ENCODE measurements around the gene UBE2M. TPM values are rescaled to one million over a fixed set of nuclear protein-coding genes. Genes with fewer than 3 reads are reported as not detected.

Gene UBE2M
- total and polyA plus RNA-seq, 5 experiments from 2014 or later: 10.4 to 51.2 (median 20.5) TPM

DNA sequence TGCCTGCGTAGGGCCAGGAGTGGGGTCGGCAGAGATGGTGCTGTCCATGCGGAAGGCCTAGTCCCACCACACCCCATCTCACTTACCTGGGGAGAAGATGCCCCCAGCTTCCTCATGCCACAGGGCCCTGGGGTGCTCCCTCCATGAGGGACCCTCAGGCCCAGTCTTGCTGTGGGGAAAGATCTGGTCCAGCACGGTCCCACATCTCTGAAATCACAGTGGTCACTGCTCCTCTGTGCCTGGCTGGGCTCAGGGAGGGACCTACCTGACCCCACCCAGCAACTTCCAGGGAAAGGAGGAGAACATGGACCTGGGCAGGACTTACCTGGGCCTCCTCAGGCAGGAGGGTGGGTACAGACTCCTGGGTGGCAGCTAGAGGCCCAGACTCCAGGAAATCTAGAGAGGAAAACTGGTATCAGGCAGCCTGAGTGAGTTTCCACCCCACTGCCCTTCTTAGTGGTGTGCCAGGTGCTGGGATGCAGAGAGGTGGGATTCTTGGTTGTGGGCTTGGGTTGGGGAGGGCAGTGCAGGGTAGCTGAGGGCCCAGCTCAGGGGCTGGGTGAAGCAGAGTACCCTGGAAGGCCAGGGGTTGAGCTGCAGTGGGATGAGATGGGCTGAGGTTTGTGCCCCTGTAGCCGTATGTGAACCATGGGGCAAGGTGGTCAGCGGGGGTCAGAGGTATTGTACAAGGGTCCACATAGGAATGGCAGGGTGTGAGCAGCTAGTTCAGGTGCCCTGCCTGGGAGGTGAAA lies 11.0 kb upstream of the UBE2M start:
- H3K36me3 Mint-ChIP-seq: peaks cover 0 to 6% (median 0%) of the 10 kb centered on the region in 3 donors
- peaks cover 21 to 33% (median 29%) of the 10 kb centered on the region in 4 donors for H3K4me1 Mint-ChIP-seq
- H3K27ac Mint-ChIP-seq: peak overlapping the region in 5 of 10 donors; percentile 25 to 74 (median 40)
- no peak overlapping the region for H3K4me3 Mint-ChIP-seq
- H3K27me3 Mint-ChIP-seq: peaks cover 0 to 5% (median 0%) of the 10 kb centered on the region in 5 donors
- H3K9me3 Mint-ChIP-seq: no peaks in the 10 kb centered on the region
- peak in 1 of 10 donors; percentile 38 for DNase-seq
- POLR2A ChIA-PET: interaction anchor here (0.7 to 4.7 kb wide), 2 partner anchors 8 to 290 kb away, joined by 3 to 68 read pairs; no protein-coding TSS in a partner anchor
- ATAC-seq: no peak

DNA sequence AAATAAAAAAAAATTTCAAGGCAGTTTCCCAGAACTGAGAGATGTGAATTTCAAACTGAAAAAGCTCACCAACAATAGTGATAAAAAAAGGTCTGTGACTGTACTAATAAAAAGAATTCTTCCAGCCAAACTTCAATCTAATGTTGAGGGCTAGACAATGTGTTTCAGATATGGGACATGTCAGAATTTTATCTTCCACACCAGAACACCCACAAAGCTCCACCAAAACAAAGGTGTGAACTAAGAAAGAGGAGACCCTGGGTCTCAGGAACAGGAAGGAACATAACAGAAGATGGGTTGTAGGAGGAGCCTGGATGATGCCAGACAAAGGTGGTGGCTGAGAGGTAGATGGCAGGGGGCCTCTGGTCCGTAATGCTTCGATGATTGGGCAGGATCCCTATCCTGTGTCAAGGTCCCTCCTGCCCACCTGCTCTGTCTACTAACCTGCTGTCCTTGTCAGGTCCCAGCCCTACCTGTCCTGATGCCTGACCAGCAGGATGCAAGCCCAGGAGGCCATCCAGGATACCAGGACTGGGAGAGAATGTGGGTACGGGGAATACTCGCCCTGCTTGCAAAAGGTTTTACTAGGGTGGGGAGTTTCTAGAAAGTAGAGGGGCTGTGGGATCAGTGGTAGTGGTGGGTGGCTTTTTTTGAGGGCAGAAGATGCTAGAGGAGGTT lies 10.2 kb upstream of the UBE2M start:
- Mint-ChIP-seq H3K9me3 (no peaks in the 10 kb centered on the region), H3K4me1 (peaks cover 21 to 33% (median 29%) of the 10 kb centered on the region in 4 donors), H3K27me3 (peaks cover 0 to 5% (median 0%) of the 10 kb centered on the region in 5 donors), H3K4me3 (no peak overlapping the region), H3K36me3 (peaks cover 0 to 6% (median 0%) of the 10 kb centered on the region in 3 donors), H3K27ac (peak overlapping the region in 5 of 10 donors; percentile 25 to 75 (median 39))
- DNase-seq: peak in 1 of 10 donors; percentile 13
- POLR2A ChIA-PET: interaction anchor here (1.7 to 4.7 kb wide), 2 partner anchors 7 to 14 kb away, joined by 7 to 68 read pairs; partner anchors contain the start of gene CHMP2A
- no peak for ATAC-seq

DNA sequence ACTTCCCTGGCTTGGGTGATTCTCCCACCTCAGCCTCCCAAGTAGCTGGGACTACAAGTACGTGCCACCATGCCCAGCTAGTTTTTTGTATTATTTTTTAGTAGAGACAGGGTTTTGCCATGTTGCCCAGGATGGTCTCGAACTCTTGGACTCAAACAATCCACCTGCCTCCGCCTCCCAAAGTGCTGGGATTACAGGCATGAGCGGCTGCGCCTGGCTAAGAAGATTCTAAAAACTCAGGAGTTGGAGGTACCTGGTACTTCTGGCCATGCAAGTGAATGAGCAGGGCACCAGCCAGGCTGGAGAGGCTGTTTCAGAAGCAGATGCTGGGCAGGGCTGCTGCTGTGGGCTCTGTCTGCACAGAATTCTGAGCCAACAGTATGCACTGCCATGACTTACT lies 8.6 kb upstream of the UBE2M start:
- Mint-ChIP-seq H3K27ac (no peak overlapping the region), H3K4me1 (peaks cover 17 to 31% (median 31%) of the 10 kb centered on the region in 4 donors), H3K4me3 (no peak overlapping the region), H3K9me3 (no peaks in the 10 kb centered on the region), H3K27me3 (no peaks in the 10 kb centered on the region), H3K36me3 (peaks cover 0 to 6% (median 0%) of the 10 kb centered on the region in 3 donors)
- ATAC-seq (no peak), DNase-seq (peak in 1 of 10 donors; percentile 37)
- POLR2A ChIA-PET: interaction anchor here (1.0 to 1.1 kb wide), 2 partner anchors 9 to 47 kb away, joined by 3 read pairs; partner anchors contain the start of genes UBE2M and ZBTB45

GRCh38 chr19:58563823-58564222 lies 5.4 kb upstream of the UBE2M start:
- DNase-seq (peak in 1 of 10 donors; percentile 50), ATAC-seq (no peak)
- Mint-ChIP-seq H3K4me3 (peak overlapping the region; percentile 56 to 99 (median 87)), H3K36me3 (peaks cover 0 to 6% (median 0%) of the 10 kb centered on the region in 3 donors), H3K27me3 (peaks cover 0 to under 1% (median 0%) of the 10 kb centered on the region in 5 donors), H3K4me1 (peaks cover 19 to 53% (median 50%) of the 10 kb centered on the region in 4 donors), H3K9me3 (no peaks in the 10 kb centered on the region), H3K27ac (peak overlapping the region in 6 of 10 donors; percentile 4 to 67 (median 53))
- POLR2A ChIA-PET: interaction anchor here (0.5 to 9.1 kb wide), 5 partner anchors 7 to 44 kb away, joined by 4 to 91 read pairs (median 68); partner anchors contain the start of genes CHMP2A, MZF1, TRIM28 and ZBTB45

DNA sequence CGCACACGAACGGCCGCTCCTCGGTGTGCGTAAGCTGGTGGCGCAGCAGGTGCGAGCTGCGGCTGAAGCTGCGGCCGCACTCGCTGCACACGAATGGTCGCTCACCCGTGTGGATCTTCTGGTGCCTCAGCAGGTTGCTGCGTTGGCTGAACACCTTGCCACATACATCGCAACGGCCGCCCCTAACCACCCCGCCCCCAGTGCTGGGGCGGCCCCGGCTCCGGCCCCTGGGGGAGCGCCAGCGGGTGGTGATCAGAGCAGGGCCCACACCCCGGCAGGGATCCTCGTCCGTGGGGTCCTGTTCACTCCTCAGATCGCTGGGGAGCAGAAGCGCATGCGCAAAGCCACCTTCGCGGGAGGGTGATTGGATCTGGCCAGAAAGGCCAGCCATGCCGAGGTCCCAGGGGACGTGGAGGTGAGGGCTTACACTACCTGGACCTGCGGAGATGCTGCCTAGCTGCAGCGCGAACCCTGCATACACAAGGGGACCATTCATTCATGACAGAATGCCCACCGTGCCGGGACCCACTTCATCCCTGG lies 4.7 kb upstream of the UBE2M start:
- POLR2A ChIA-PET: interaction anchor here (0.5 to 9.1 kb wide), 11 partner anchors 8 to 380 kb away, joined by 3 to 91 read pairs (median 7); partner anchors contain the start of genes CHMP2A, MZF1, TRIM28 and ZBTB45
- DNase-seq (peak in 3 of 10 donors; percentile 32 to 70 (median 40)), ATAC-seq (no peak)
- Mint-ChIP-seq H3K4me1 (peaks cover 18 to 52% (median 51%) of the 10 kb centered on the region in 4 donors), H3K9me3 (no peaks in the 10 kb centered on the region), H3K4me3 (peak overlapping the region; percentile 79 to 99 (median 93)), H3K36me3 (peaks cover 0 to 6% (median 0%) of the 10 kb centered on the region in 3 donors), H3K27ac (peak overlapping the region in 9 of 10 donors; percentile 63 to 96 (median 83)), H3K27me3 (peaks cover 0 to 2% (median 0%) of the 10 kb centered on the region in 5 donors)

- ATAC-seq: peak in 1 of 2 donors; percentile 5
These were observed 4.0 kb upstream of the UBE2M start for GRCh38 chr19:58562122-58563033.

DNA sequence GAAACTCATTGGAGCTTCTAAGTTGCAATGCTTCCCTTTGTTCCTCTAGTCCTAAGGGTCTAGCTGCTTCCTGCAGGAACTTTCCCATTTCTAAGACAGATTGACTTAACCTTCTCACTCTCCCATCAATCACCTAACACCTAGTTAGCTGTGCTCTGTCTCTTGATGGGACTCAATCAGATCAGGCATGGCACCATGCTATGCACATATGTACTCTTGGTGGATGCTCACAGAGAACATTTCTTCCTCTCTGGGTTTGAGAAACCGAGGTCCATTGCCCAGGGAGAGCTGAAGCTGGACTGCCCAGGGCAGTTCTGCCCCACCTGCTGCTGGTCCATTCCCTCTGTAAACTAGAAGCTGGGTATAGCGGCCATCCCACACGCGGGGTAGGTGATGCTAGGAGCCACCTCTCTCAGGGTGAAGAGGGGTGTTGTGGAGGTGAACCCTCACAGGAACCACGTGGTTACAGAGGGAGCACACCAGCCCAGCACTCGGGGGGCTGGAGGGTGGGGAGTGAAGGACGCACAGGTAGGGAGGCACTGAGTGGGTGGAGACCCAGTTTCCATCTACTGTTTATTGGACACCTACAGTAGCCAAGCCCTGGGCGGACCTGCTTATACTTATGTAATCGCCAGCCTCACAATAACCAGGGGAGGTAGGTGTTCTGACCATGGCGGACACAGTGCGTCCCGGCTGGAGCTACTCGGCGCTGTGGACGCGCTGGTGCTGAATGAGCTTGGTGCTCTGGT lies 3.1 kb upstream of the UBE2M start:
- no peaks in the 10 kb centered on the region for H3K9me3 Mint-ChIP-seq
- peak overlapping the region; percentile 41 to 100 (median 88) for H3K27ac Mint-ChIP-seq
- ATAC-seq (no peak), DNase-seq (peak in 1 of 10 donors; percentile 56)
- H3K4me1 Mint-ChIP-seq: peaks cover 22 to 66% (median 64%) of the 10 kb centered on the region in 4 donors
- POLR2A ChIA-PET: interaction anchor here (0.6 to 9.1 kb wide), 14 partner anchors 8 to 282 kb away, joined by 3 to 91 read pairs (median 5); partner anchors contain the start of genes CHMP2A, MZF1, TRIM28 and ZBTB45
- peaks cover 0 to 2% (median 0%) of the 10 kb centered on the region in 5 donors for H3K27me3 Mint-ChIP-seq
- peak overlapping the region; percentile 79 to 99 (median 93) for H3K4me3 Mint-ChIP-seq
- peaks cover 0 to 12% (median 0%) of the 10 kb centered on the region in 3 donors for H3K36me3 Mint-ChIP-seq

More at GRCh38 chr19:58562122-58563033, 4.0 kb upstream of the UBE2M start:
- H3K36me3 Mint-ChIP-seq: peaks cover 0 to 6% (median 0%) of the 10 kb centered on the region in 3 donors
- POLR2A ChIA-PET: interaction anchor here (0.6 to 9.1 kb wide), 13 partner anchors 9 to 379 kb away, joined by 3 to 91 read pairs (median 5); partner anchors contain the start of genes CHMP2A, MZF1, TRIM28 and ZBTB45
- DNase-seq: peak in 5 of 10 donors; percentile 33 to 69 (median 42)
- H3K27ac Mint-ChIP-seq: peak overlapping the region; percentile 67 to 100 (median 84)
- peaks cover 0 to 2% (median 0%) of the 10 kb centered on the region in 5 donors for H3K27me3 Mint-ChIP-seq
- peaks cover 21 to 57% (median 57%) of the 10 kb centered on the region in 4 donors for H3K4me1 Mint-ChIP-seq
- no peaks in the 10 kb centered on the region for H3K9me3 Mint-ChIP-seq
- peak overlapping the region; percentile 79 to 99 (median 93) for H3K4me3 Mint-ChIP-seq

DNA sequence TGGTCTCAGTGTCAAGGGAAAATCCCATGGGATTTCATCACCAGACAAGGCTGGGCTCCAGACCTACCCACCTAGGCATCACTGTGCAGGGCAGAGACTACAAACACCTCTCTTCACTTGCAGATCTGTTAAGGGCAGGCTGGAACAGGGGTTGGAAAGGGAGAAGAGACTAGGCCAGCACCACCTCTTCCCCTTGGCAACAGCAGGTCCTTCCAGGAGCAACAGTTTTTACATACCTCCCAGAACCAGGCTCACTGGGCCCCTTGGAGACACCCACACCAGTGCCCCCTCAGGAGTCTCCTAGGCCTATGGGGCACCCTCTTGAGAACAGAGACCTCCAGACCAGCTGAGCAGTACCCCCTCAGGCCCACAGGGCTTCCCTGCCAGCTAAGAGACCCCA lies 2.5 kb upstream of the UBE2M start:
- peaks cover 25 to 72% (median 70%) of the 10 kb centered on the region in 4 donors for H3K4me1 Mint-ChIP-seq
- DNase-seq: peak in 1 of 10 donors; percentile 62
- H3K27ac Mint-ChIP-seq: peak overlapping the region in 9 of 10 donors; percentile 93 to 100 (median 98)

GRCh38 chr19:58560007-58560887 lies 1.8 kb upstream of the UBE2M start:
- ATAC-seq: no peak
- peaks cover 0 to 2% (median 0%) of the 10 kb centered on the region in 5 donors for H3K27me3 Mint-ChIP-seq
- peak overlapping the region; percentile 94 to 99 (median 97) for H3K4me3 Mint-ChIP-seq
- peak overlapping the region; percentile 93 to 100 (median 98) for H3K27ac Mint-ChIP-seq
- POLR2A ChIA-PET: interaction anchor here (1.2 to 9.1 kb wide), 5 partner anchors 11 to 46 kb away, joined by 3 to 91 read pairs (median 68); partner anchors contain the start of genes MZF1, TRIM28 and ZBTB45
- no peaks in the 10 kb centered on the region for H3K9me3 Mint-ChIP-seq
- H3K4me1 Mint-ChIP-seq: peaks cover 28 to 75% (median 74%) of the 10 kb centered on the region in 4 donors
- H3K36me3 Mint-ChIP-seq: peaks cover 0 to 14% (median 5%) of the 10 kb centered on the region in 3 donors
- peak in 1 of 10 donors; percentile 57 for DNase-seq

More for the DNA sequence above, 2.5 kb upstream of the UBE2M start:
- peak overlapping the region; percentile 79 to 99 (median 97) for H3K4me3 Mint-ChIP-seq
- ATAC-seq: no peak
- H3K9me3 Mint-ChIP-seq: no peaks in the 10 kb centered on the region
- peaks cover 0 to 2% (median 0%) of the 10 kb centered on the region in 5 donors for H3K27me3 Mint-ChIP-seq
- POLR2A ChIA-PET: interaction anchor here (1.2 to 9.1 kb wide), 7 partner anchors 7 to 281 kb away, joined by 3 to 91 read pairs (median 27); partner anchors contain the start of genes CHMP2A, MZF1, TRIM28 and ZBTB45
- peaks cover 0 to 12% (median 0%) of the 10 kb centered on the region in 3 donors for H3K36me3 Mint-ChIP-seq
